Common myeloid progenitor, CD34-positive (primary cell): ENCODE measurements around the gene NUP210.

Source experiments
- CTCF ChIA-PET: fragments of 350-600 bp; sonication (Branson Sonifier 250); formaldehyde crosslinking; loops from one replicate; lab custom pipeline; 2021; ENCODE audit warnings: antibody characterized with exemption; lab: Charles Lee
- POLR2A ChIA-PET: fragments of 350-600 bp; sonication (Branson Sonifier 250); formaldehyde crosslinking; loops from one replicate; lab custom pipeline; 2021; ENCODE audit warnings: antibody characterized with exemption; lab: Charles Lee
- DNase-seq, 3 donors: peaks; one replicate each; pipeline versions ENCODE4 v3.0.0 to v3.0.0-alpha.2; 2013
- H3K27ac ChIP-seq, 2 experiments: 1 replicate in 1 of 2; 2 replicates in 1 of 2; pipeline ENCODE4 v1.7.0; 2013; ENCODE audit warnings: inconsistent platforms in 2 of 2, low read length in 2 of 2, mild to moderate bottlenecking in 2 of 2, low read depth in 1 of 2, moderate library complexity in 1 of 2; ENCODE audit not compliant: severe bottlenecking in 2 of 2, insufficient read depth in 1 of 2, poor library complexity in 1 of 2
- H3K27me3 ChIP-seq, 5 experiments: replicated peaks in 2 of 5; 1 replicate in 3 of 5; 2 replicates in 2 of 5; pipeline versions ENCODE4 v1.6.1 to v1.7.0; 2013; ENCODE audit warnings: low read length in 4 of 5, mild to moderate bottlenecking in 2 of 5, moderate library complexity in 2 of 5, inconsistent platforms in 1 of 5; ENCODE audit not compliant: insufficient read depth in 5 of 5, control insufficient read depth in 4 of 5
- H3K36me3 ChIP-seq, 4 experiments: 1 replicate in 2 of 4; 2 replicates in 2 of 4; pipeline versions ENCODE4 v1.6.1 to v1.7.0; 2013; ENCODE audit warnings: low read length in 3 of 4, control low read depth in 1 of 4, mild to moderate bottlenecking in 1 of 4; ENCODE audit not compliant: control insufficient read depth in 4 of 4, insufficient read depth in 4 of 4
- H3K4me1 ChIP-seq, 4 experiments: 1 replicate in 3 of 4; 2 replicates in 1 of 4; pipeline versions ENCODE4 v1.6.1 to v1.7.1; 2013; ENCODE audit warnings: low read length in 3 of 4, mild to moderate bottlenecking in 3 of 4, control low read depth in 1 of 4, inconsistent platforms in 1 of 4, moderate library complexity in 1 of 4; ENCODE audit not compliant: control insufficient read depth in 4 of 4, insufficient read depth in 4 of 4; ENCODE audit errors: control extremely low read depth in 1 of 4
- H3K4me3 ChIP-seq, 7 experiments: 1 replicate in 4 of 7; 2 replicates in 3 of 7; pipeline versions ENCODE4 v1.5.1 to v1.7.0; 2013; ENCODE audit warnings: mild to moderate bottlenecking in 7 of 7, low read length in 6 of 7, moderate library complexity in 6 of 7, inconsistent platforms in 2 of 7, low read depth in 2 of 7, control low read depth in 1 of 7; ENCODE audit not compliant: insufficient read depth in 4 of 7, control insufficient read depth in 1 of 7; ENCODE audit errors: extremely low read depth in 1 of 7
- H3K9me3 ChIP-seq, 5 experiments: 1 replicate in 4 of 5; 2 replicates in 1 of 5; pipeline versions ENCODE4 v1.6.1 to v1.7.1; 2013; ENCODE audit warnings: low read length in 4 of 5, mild to moderate bottlenecking in 2 of 5, inconsistent platforms in 1 of 5, low read depth in 1 of 5, moderate library complexity in 1 of 5; ENCODE audit not compliant: control insufficient read depth in 4 of 5, insufficient read depth in 2 of 5; ENCODE audit errors: control extremely low read depth in 1 of 5
- WGBS: methylation state at CpG from one replicate; pipeline ENCODE4 v1.1.5; 2013; ENCODE audit not compliant: insufficient coverage; 5-methylcytosine and 5-hydroxymethylcytosine counted together

Gene NUP210

DNA sequence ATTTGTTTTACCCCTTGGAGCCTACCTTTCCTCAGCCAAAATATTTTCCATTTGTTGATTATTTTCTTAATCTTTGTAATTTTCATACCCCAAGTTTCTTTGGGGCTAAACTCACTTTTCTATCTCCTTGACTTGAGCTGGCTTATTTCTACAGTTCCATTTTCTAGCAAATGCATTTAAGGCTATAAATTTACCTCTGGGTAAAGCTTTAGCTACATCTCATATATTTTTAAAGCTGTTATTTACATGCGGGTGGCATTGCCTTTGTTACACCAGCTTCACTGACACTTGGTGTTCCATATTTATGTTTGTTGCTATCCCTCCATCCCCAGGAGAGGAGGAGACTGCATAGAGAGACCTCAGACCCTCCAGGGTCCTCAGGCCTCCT lies 136.3 kb downstream of the NUP210 start:
- DNase-seq: no peak
- H3K27ac ChIP-seq: no peak overlapping the region
- peaks cover 0 to 4% (median 0%) of the 10 kb centered on the region in 4 experiments for H3K36me3 ChIP-seq
- peak overlapping the region in 1 of 7 experiments; percentile 1 for H3K4me3 ChIP-seq
- H3K27me3 ChIP-seq: peaks cover 0 to 47% (median 19%) of the 10 kb centered on the region in 5 experiments
- ChIA-PET POLR2A (no interaction called here), CTCF (interaction anchor here (1.1 to 1.9 kb wide), 4 partner anchors 9 to 169 kb away, joined by 4 to 6 read pairs (median 4); no protein-coding TSS in a partner anchor)
- peaks cover 0 to 25% (median 15%) of the 10 kb centered on the region in 5 experiments for H3K9me3 ChIP-seq
- WGBS: 100% methylated on average over 1 of the region's 1 CpG
- peaks cover 0 to 22% (median 17%) of the 10 kb centered on the region in 4 experiments for H3K4me1 ChIP-seq

DNA sequence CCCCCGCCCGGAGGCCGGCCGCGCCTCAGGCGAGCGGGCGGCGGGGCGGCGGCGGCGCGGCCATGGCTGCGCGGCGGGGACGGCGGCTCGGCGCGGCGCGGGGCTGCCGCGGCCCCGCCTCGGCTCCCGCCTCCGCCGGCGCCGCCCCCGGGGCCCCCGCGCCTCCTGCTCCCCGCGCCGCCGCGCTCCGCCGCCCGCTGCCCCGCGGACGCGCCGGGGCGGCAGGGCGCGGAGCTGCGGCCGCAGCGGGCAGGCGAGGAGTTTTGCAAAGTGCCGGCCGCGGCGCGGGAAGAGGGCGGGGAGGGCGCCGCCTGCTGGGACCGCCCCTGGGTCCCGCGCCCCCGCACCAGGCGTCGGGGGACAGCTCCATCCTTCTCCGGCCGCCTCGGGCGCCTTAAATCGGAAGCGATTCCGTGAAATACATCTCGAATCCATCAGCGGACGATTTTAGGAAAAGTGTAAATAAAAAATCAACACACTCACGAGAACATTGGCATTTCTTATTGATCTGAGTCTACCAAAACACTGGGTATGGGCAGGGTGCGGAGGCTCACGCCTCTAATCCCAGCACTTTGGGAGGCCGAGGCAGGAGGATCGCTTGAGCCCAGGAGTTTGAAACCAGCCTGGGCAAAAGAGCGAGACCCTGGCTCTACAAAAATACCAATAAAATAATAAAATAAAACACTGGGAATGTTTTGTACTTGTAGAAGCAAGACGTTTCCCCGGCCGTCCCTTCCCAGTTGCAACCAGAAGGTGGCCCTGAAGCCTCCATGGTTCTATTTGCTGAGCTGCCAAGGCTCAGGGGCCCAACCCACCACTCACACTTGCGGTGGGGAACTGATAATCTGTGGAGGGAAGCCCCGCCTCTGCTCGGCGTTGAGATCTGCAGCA lies 136.9 kb downstream of the NUP210 start:
- WGBS: 3% methylated on average over 47 of the region's 93 CpGs

DNA sequence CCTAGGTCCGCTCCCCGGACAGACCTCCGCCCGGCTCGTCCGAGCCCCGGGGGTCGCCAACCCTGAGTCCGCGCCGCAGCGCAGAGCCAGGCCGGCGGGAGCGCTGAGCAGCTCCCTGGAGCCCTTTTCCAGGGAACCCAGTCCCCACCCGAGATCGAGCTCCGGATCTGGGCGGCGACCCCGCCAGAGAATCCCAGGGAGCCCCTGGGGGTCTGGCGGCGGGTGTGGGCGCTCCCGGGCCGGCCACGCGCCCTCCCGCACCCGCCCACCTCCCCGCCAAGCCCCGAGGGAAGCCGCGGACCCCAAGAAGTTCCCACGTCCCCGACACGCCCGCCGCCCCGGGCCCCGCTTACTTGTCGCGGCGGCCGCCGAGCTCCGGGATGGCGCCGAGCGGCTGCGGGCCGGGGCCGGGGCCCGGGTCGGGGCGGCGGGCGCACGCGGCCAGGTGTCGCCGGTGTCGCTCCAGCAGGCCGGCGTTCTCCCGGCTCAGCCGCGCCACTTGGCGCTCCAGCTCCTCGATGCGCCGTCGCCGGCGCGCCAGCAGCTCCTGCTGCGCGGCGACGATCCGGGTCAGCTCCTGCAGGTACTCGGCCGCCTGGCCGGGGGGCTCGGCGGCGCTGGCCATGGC lies 137.7 kb downstream of the NUP210 start:
- DNase-seq: peak in 2 of 3 donors; percentile 23 to 40
- peaks cover 0 to 4% (median 0%) of the 10 kb centered on the region in 4 experiments for H3K36me3 ChIP-seq
- under 1% methylated on average over 76 of the region's 87 CpGs for WGBS
- peak overlapping the region in 6 of 7 experiments; percentile 28 to 66 (median 52) for H3K4me3 ChIP-seq
- CTCF ChIA-PET: interaction anchor here (1.4 kb wide), 1 partner anchor 14 kb away, joined by 3 read pairs; no protein-coding TSS in a partner anchor
- peaks cover 0 to 25% (median 15%) of the 10 kb centered on the region in 5 experiments for H3K9me3 ChIP-seq
- H3K27ac ChIP-seq: no peak overlapping the region
- H3K27me3 ChIP-seq: peaks cover 0 to 49% (median 19%) of the 10 kb centered on the region in 5 experiments
- POLR2A ChIA-PET: no interaction called here
- H3K4me1 ChIP-seq: peaks cover 0 to 22% (median 19%) of the 10 kb centered on the region in 4 experiments

More for the DNA sequence above, 136.9 kb downstream of the NUP210 start:
- peaks cover 0 to 25% (median 15%) of the 10 kb centered on the region in 5 experiments for H3K9me3 ChIP-seq
- ChIA-PET POLR2A (no interaction called here), CTCF (interaction anchor here (1.1 to 1.9 kb wide), 5 partner anchors 9 to 170 kb away, joined by 3 to 6 read pairs (median 4); no protein-coding TSS in a partner anchor)
- H3K4me1 ChIP-seq: peaks cover 0 to 22% (median 17%) of the 10 kb centered on the region in 4 experiments
- peaks cover 0 to 4% (median 0%) of the 10 kb centered on the region in 4 experiments for H3K36me3 ChIP-seq
- DNase-seq: peak; percentile 54 to 71 (median 67)
- peaks cover 0 to 49% (median 19%) of the 10 kb centered on the region in 5 experiments for H3K27me3 ChIP-seq
- H3K4me3 ChIP-seq: peak overlapping the region in 6 of 7 experiments; percentile 36 to 66 (median 53)
- no peak overlapping the region for H3K27ac ChIP-seq

DNA sequence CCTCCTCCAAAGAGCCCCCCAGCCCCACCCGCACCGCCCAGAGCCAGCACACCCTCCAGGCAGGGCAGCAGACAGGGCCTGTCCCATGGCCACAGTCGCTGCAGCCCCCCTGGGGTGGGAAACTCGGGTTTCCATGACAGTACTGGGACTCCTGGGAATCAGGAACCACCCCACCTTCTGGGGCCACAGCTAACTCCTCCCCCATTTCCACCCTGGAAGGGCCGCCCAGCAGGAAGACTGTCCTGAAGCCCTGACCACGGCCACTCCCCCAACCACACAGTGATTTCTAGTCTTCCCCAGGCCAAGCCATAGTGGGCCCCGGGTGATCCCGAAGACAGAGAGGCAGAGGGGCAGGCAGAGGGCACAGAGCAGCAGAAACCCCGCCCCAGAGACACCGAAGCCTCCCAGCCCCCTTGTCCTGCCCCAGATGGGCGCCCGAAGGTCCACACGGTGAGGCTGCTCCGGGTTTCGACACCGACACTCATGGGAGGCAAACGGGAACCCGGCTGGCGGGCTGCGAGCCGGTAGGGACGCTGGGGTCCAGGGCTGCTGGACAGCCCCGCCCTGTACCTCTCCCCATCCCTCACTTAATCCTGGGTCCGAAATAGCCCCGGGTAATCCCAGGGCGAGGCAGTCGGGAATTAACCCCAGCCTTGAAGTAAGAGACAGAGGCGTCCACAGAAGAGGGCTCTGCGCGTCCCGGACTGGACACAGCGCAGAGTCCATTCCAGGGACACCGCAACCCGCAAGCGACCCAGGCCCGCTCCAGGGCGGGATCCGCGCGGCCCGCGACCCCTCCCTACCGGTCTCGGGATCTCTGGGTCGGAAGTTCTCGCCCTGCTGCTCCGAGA lies 138.4 kb downstream of the NUP210 start:
- peaks cover 0 to 21% (median 13%) of the 10 kb centered on the region in 5 experiments for H3K9me3 ChIP-seq
- ChIA-PET CTCF (interaction anchor here (0.9 to 1.3 kb wide), 2 partner anchors 43 to 172 kb away, joined by 3 to 4 read pairs; no protein-coding TSS in a partner anchor), POLR2A (no interaction called here)
- DNase-seq: peak in 1 of 3 donors; percentile 20
- H3K36me3 ChIP-seq: peaks cover 0 to 4% (median 0%) of the 10 kb centered on the region in 4 experiments
- peaks cover 0 to 24% (median 19%) of the 10 kb centered on the region in 4 experiments for H3K4me1 ChIP-seq
- peaks cover 0 to 49% (median 19%) of the 10 kb centered on the region in 5 experiments for H3K27me3 ChIP-seq
- H3K4me3 ChIP-seq: peak overlapping the region in 5 of 7 experiments; percentile 10 to 66 (median 54)
- WGBS: 6% methylated on average over 46 of the region's 47 CpGs
- no peak overlapping the region for H3K27ac ChIP-seq

DNA sequence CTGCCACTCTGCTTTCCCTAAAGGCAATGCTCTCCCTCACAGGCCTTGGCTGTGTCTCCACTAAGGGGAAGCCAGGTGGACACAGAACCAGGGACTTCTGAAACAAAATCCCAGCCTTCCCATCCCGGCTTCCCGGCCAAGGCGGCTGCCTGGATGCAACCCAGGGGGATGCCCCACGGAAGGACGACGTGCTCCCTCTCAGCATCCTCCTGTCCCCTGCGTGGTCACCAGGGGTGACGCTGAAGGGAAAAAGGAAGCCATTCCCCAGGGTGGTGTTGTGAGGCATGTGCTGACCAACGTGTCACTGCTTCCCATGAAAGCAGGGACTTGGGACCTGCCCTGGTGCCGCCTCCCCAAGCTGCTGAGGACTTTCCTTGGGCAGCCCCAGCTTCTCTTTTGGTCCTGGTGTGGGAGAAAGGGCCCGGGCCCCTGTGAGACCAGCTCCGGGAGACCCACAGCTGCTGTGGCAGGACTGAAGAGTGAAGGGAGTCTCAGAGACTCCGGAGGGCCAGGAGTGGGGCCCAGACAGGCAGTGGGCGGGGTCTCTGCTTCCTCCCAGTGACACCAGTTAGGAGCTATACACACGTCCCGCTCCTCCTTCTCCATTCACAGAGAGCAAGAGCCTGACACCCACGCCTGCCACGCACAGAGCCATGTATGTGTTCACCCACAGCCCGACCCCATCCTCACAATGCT lies 139.2 kb downstream of the NUP210 start:
- H3K36me3 ChIP-seq: peaks cover 0 to 4% (median 0%) of the 10 kb centered on the region in 4 experiments
- peaks cover 0 to 49% (median 19%) of the 10 kb centered on the region in 5 experiments for H3K27me3 ChIP-seq
- ChIA-PET POLR2A (no interaction called here), CTCF (interaction anchor here (0.9 to 1.3 kb wide), 2 partner anchors 44 to 173 kb away, joined by 3 to 4 read pairs; no protein-coding TSS in a partner anchor)
- 57% methylated on average over 14 of the region's 19 CpGs for WGBS
- H3K9me3 ChIP-seq: peaks cover 0 to 19% (median 11%) of the 10 kb centered on the region in 5 experiments
- peak in 2 of 3 donors; percentile 28 to 40 for DNase-seq
- no peak overlapping the region for H3K27ac ChIP-seq
- peaks cover 0 to 24% (median 19%) of the 10 kb centered on the region in 4 experiments for H3K4me1 ChIP-seq
- H3K4me3 ChIP-seq: peak overlapping the region in 1 of 7 experiments; percentile 58
